Gastrocnemius medialis (tissue), 4 donors: ENCODE data around the gene C2CD4C. TPM values are rescaled to one million over a fixed set of nuclear protein-coding genes. Genes with fewer than 3 reads are reported as not detected.

Experiments used
- ATAC-seq, 2 donors: fragments of 150-250 bp; one replicate each; pipeline ENCODE4 v1.9.1; 2016
- DNase-seq, 2 donors: peaks; one replicate each; pipeline ENCODE4 v3.0.0-alpha.2; 2019
- H3K27ac ChIP-seq, 4 donors: fragments of 200-600 bp; sonication (generic); 1 replicate in 1 of 4; 2 replicates in 3 of 4; pipeline ENCODE4 v1.5.1; 2016 to 2018; ENCODE audit warnings: mild to moderate bottlenecking in 2 of 4, moderate library complexity in 1 of 4
- H3K27me3 ChIP-seq, 3 donors: fragments of 200-600 bp; sonication (generic) in 2 of 3; 1 replicate in 1 of 3; 2 replicates in 2 of 3; pipeline versions ENCODE4 v1.5.1 to v1.6.0; 2016 to 2019; ENCODE audit warnings: mild to moderate bottlenecking in 1 of 3, moderate library complexity in 1 of 3
- H3K36me3 ChIP-seq, 2 donors: fragments of 200-600 bp; sonication (generic) in 1 of 2; one replicate each; pipeline ENCODE4 v1.5.1; 2017 to 2018
- H3K4me1 ChIP-seq, 2 donors: fragments of 200-600 bp; sonication (generic) in 1 of 2; one replicate each; pipeline ENCODE4 v1.5.1; 2016 to 2017; ENCODE audit warnings: mild to moderate bottlenecking in 2 of 2
- H3K4me3 ChIP-seq, 4 donors: fragments of 200-600 bp; sonication (generic) in 3 of 4; 1 replicate in 1 of 4; 2 replicates in 3 of 4; pipeline ENCODE4 v1.5.1; 2016 to 2019; ENCODE audit warnings: mild to moderate bottlenecking in 2 of 4
- H3K9me3 ChIP-seq, 3 donors: fragments of 200-600 bp; sonication (generic) in 2 of 3; 1 replicate in 1 of 3; 2 replicates in 2 of 3; pipeline ENCODE4 v1.5.1; 2016 to 2019
- POLR2A ChIP-seq, 2 donors: fragments of 450-650 bp; IDR thresholded peaks; one replicate each; pipeline ENCODE4 v1.6.1; 2017; ENCODE audit warnings: antibody characterized with exemption in 2 of 2, mild to moderate bottlenecking in 2 of 2, moderate library complexity in 2 of 2
- in situ Hi-C, 4 donors: fragments of 200-750 bp; cut with MboI; loops; one replicate each; pipeline versions ENCODE4 v1.15.0 to v1.8.0; 2017; ENCODE audit warnings: low sequenced_read_pairs in 4 of 4
- intact Hi-C: fragments of 100-400 bp; cut with DNase I; formaldehyde crosslinking; loops from one replicate; pipeline ENCODE4 v1.15.1; 2023; ENCODE audit warnings: low total_unique reads
- total RNA-seq, 4 donors: library from RNA; depleted of rRNA; stranded (reverse); fragments of >200 nt; gene quantifications; one replicate each; pipeline versions ENCODE4 v1.1.0 to v1.2.3, GENCODE V29; 2016
- TF ChIP-seq, protein P1 (sequence below), 5 experiments: fragments of 450-650 bp in 3 of 5; fragments of 200-600 bp in 2 of 5; sonication (generic) in 2 of 5; IDR thresholded peaks in 4 of 5; conservative IDR thresholded peaks in 1 of 5; 1 replicate in 4 of 5; 2 replicates in 1 of 5; pipeline ENCODE4 v1.5.1; 2016 to 2019; ENCODE audit warnings: antibody characterized with exemption in 5 of 5, mild to moderate bottlenecking in 3 of 5, moderate library complexity in 3 of 5

C2CD4C gene
- total RNA-seq, 4 donors from 2014 or later = 0.15 to 0.78 (median 0.38) TPM

DNA sequence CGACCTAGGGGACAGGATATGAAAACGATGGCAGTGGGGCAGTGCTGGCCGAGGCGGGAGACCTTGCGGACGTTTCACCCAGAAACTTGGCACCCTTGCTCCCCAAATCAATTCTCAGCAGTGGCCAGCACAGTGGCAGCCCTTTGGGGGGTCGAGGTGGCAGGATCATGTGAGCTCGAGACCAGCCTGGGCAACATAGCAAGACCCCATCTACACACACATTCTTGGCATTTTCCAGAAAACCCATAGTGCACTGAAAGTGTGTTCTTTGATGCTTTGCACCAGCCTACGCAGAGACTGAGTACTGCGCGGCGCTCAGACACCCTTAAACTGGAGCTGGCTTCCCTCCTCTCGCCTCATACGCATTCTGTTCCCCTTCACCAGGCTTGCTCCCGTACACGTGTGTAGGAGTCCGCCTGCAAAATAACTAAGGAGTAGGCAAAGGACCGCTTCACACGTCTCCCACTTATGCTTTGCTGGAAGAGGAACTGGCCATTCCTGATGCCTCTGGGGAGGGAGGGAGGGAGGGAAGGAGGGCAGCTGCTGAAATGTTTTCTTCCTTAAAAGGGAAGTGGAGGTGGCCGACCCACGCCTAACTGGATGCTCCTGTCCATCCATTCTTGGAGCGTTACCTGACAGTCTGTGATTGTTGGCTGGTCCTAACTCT, 40.9 kb downstream of the C2CD4C start:
- intact Hi-C loops = no loop called here
- in situ Hi-C loops = no loop called here
- H3K27me3 ChIP-seq = peaks cover 9 to 18% (median 15%) of the 10 kb centered on the region in 3 donors

GRCh38 chr19:367561-367960, 41.4 kb downstream of the C2CD4C start:
- Histone ChIP-seq H3K4me3 (no peak overlapping the region), H3K4me1 (no peaks in the 10 kb centered on the region), H3K36me3 (no peaks in the 10 kb centered on the region), H3K9me3 (no peaks in the 10 kb centered on the region), H3K27me3 (peaks cover 4 to 16% (median 10%) of the 10 kb centered on the region in 3 donors), H3K27ac (no peak overlapping the region)
- no peak for DNase-seq
- TF ChIP-seq, protein P1, sequence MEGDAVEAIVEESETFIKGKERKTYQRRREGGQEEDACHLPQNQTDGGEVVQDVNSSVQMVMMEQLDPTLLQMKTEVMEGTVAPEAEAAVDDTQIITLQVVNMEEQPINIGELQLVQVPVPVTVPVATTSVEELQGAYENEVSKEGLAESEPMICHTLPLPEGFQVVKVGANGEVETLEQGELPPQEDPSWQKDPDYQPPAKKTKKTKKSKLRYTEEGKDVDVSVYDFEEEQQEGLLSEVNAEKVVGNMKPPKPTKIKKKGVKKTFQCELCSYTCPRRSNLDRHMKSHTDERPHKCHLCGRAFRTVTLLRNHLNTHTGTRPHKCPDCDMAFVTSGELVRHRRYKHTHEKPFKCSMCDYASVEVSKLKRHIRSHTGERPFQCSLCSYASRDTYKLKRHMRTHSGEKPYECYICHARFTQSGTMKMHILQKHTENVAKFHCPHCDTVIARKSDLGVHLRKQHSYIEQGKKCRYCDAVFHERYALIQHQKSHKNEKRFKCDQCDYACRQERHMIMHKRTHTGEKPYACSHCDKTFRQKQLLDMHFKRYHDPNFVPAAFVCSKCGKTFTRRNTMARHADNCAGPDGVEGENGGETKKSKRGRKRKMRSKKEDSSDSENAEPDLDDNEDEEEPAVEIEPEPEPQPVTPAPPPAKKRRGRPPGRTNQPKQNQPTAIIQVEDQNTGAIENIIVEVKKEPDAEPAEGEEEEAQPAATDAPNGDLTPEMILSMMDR (IDR thresholded peaks at IDR 0.05 in 4 of 5, conservative IDR thresholded peaks at IDR 0.05 in 1 of 5) = no peak
- TF ChIP-seq POLR2A (IDR thresholded peaks at IDR 0.05) = no peak
- intact Hi-C loops (no loop called here), in situ Hi-C loops (no loop called here)
- no peak for ATAC-seq

More for the DNA sequence above, 40.9 kb downstream of the C2CD4C start:
- TF ChIP-seq POLR2A (IDR thresholded peaks at IDR 0.05) = no peak
- TF ChIP-seq, protein P1 (IDR thresholded peaks at IDR 0.05 in 4 of 5, conservative IDR thresholded peaks at IDR 0.05 in 1 of 5) = no peak
- DNase-seq (no peak), ATAC-seq (no peak)
- H3K4me1 ChIP-seq = no peaks in the 10 kb centered on the region
- H3K9me3 ChIP-seq = no peaks in the 10 kb centered on the region
- H3K4me3 ChIP-seq = no peak overlapping the region
- no peak overlapping the region for H3K27ac ChIP-seq
- no peaks in the 10 kb centered on the region for H3K36me3 ChIP-seq

DNA sequence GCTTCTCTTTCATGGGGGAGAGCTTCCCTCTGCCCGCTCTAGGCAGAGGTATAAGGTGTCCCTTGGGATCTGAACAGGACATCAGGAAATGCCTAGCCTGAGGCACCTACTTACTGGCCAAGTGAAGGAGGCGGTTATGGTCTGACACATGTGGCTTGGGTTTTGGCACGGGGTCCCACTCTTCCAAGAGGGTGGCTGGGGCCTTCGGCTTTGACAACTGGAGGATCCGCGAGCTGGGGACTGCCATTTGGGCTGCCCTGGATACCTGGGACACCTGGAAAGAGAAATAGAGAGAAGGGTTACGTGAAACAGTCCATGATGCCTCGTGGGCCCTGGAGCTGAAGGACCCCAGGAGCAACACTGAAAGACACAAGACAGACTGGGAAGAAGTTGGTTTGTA, 42.0 kb downstream of the C2CD4C start:
- DNase-seq (no peak), ATAC-seq (no peak)
- Histone ChIP-seq H3K4me1 (no peaks in the 10 kb centered on the region), H3K27me3 (peaks cover 0 to 18% (median 9%) of the 10 kb centered on the region in 3 donors), H3K36me3 (no peaks in the 10 kb centered on the region), H3K27ac (no peak overlapping the region), H3K4me3 (no peak overlapping the region), H3K9me3 (no peaks in the 10 kb centered on the region)
- intact Hi-C loops = no loop called here
- in situ Hi-C loops = no loop called here
- TF ChIP-seq, protein P1 (IDR thresholded peaks at IDR 0.05 in 4 of 5, conservative IDR thresholded peaks at IDR 0.05 in 1 of 5) = no peak
- TF ChIP-seq POLR2A (IDR thresholded peaks at IDR 0.05) = no peak

DNA sequence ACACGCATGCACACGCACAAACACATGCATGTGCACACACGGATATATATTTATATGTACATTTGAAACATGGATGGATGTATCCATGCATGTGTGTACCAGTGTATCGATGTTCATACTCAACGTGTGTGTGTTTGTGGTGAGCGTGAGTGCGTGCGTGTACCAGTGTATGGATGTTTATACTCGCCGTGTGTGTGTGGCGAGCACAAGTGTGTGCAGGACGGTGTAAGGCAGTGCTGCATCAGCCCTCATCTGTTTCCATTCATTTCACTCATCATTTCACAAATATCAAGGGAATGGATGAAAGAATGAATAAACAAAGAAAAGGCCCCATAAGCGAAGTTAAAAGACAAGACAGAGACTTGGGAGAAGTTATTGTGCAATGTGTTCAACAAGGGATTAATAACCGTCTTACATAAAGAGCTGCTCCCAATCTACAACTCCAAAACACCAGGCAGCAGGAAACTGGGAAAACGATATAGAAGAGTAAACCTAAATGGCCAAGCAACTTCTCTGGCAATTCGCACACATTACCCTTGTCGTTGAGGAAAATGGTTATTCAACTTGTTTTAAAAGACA, 42.7 kb downstream of the C2CD4C start:
- no peak overlapping the region for H3K4me3 ChIP-seq
- no peak for ATAC-seq
- H3K27me3 ChIP-seq = peaks cover 0 to 14% (median 9%) of the 10 kb centered on the region in 3 donors
- in situ Hi-C loops (no loop called here), intact Hi-C loops (no loop called here)
- H3K27ac ChIP-seq = no peak overlapping the region
- no peak for TF ChIP-seq POLR2A (IDR thresholded peaks at IDR 0.05)
- TF ChIP-seq, protein P1 (IDR thresholded peaks at IDR 0.05 in 4 of 5, conservative IDR thresholded peaks at IDR 0.05 in 1 of 5) = no peak
- H3K4me1 ChIP-seq = no peaks in the 10 kb centered on the region
- DNase-seq = no peak
- H3K36me3 ChIP-seq = no peaks in the 10 kb centered on the region
- no peaks in the 10 kb centered on the region for H3K9me3 ChIP-seq
